Endodermal cell (in vitro differentiated cells): ENCODE data around the gene CH25H. TPM values are rescaled to one million over a fixed set of nuclear protein-coding genes. Genes with fewer than 3 reads are reported as not detected.

Source experiments
- DNase-seq: peaks from one replicate; pipeline ENCODE4 v3.0.0-alpha.2; 2017
- H3K27ac ChIP-seq: 2 replicates; pipeline ENCODE4 v1.5.1; 2013; ENCODE audit warnings: mild to moderate bottlenecking, low read depth, low read length, moderate library complexity
- H3K27me3 ChIP-seq: 2 replicates; pipeline ENCODE4 v1.6.1; 2013; ENCODE audit warnings: mild to moderate bottlenecking, low read length, moderate library complexity; ENCODE audit not compliant: insufficient read depth, control insufficient read depth, poor library complexity, severe bottlenecking
- H3K36me3 ChIP-seq: 2 replicates; pipeline ENCODE4 v1.7.0; 2013; ENCODE audit warnings: mild to moderate bottlenecking, low read length, moderate library complexity; ENCODE audit not compliant: control insufficient read depth, insufficient read depth
- H3K4me1 ChIP-seq: one replicate; pipeline ENCODE4 v1.7.0; 2013; ENCODE audit warnings: low read length; ENCODE audit not compliant: control insufficient read depth, insufficient read depth
- H3K4me3 ChIP-seq: 2 replicates; pipeline ENCODE4 v1.5.1; 2013; ENCODE audit warnings: mild to moderate bottlenecking, low read length, moderate library complexity
- H3K9ac ChIP-seq: 2 replicates; pipeline ENCODE4 v1.6.1; 2013; ENCODE audit warnings: mild to moderate bottlenecking, low read length, moderate library complexity; ENCODE audit not compliant: poor library complexity, severe bottlenecking; ENCODE audit errors: extremely low read depth
- H3K9me3 ChIP-seq: 2 replicates; pipeline ENCODE4 v1.6.1; 2013; ENCODE audit warnings: mild to moderate bottlenecking, low read length, moderate library complexity; ENCODE audit not compliant: control insufficient read depth
- H3K27ac Mint-ChIP-seq: 2 replicates; pipeline ENCODE4 v1.8.0; 2020; ENCODE audit warnings: mixed read lengths
- H3K27me3 Mint-ChIP-seq: 2 replicates; pipeline ENCODE4 v1.8.0; 2021; ENCODE audit warnings: mild to moderate bottlenecking, mixed read lengths; ENCODE audit not compliant: insufficient read depth
- H3K36me3 Mint-ChIP-seq: 2 replicates; pipeline ENCODE4 v1.8.0; 2020; ENCODE audit warnings: low read depth, mixed read lengths
- H3K4me1 Mint-ChIP-seq: 2 replicates; pipeline ENCODE4 v1.8.0; 2020; ENCODE audit warnings: mixed read lengths
- H3K4me3 Mint-ChIP-seq: 2 replicates; pipeline ENCODE4 v1.8.0; 2020; ENCODE audit warnings: mild to moderate bottlenecking, moderate library complexity, mixed read lengths
- H3K9me3 Mint-ChIP-seq: 2 replicates; pipeline ENCODE4 v1.8.0; 2020; ENCODE audit warnings: mild to moderate bottlenecking, mixed read lengths
- CTCF ChIP-seq: fragments of 200-600 bp; sonication (generic); conservative IDR thresholded peaks from 2 replicates; pipeline ENCODE4 v1.5.0; 2021; ENCODE audit warnings: antibody characterized with exemption, mild to moderate bottlenecking
- WGBS, 2 experiments: methylation state at CpG; one replicate each; pipeline versions ENCODE4 v1.1.5 to v1.1.7; 2013; ENCODE audit warnings: missing lambda C conversion rate in 2 of 2, mixed read lengths in 1 of 2; ENCODE audit not compliant: insufficient coverage in 1 of 2, insufficient read length in 1 of 2; 5-methylcytosine and 5-hydroxymethylcytosine counted together
- total RNA-seq, 2 donors: library from RNA; stranded (reverse); fragmentation: NEBNext Ultra II Directional in 1 of 2; extraction: Animal tissue kit (Norgen Biotek cat#: 25700) in 1 of 2; gene quantifications; 2 replicates in 1 of 2; 3 replicates in 1 of 2; pipeline ENCODE4 v1.2.1, GENCODE V29; 2021

Gene CH25H
- total RNA-seq, 2 donors from 2014 or later = not detected

GRCh38 chr10:89233033-89233432 lies 25.9 kb upstream of the CH25H start:
- no peak overlapping the region for H3K27ac Mint-ChIP-seq
- H3K4me3 ChIP-seq = no peak overlapping the region
- DNase-seq = no peak
- peaks cover 12% of the 10 kb centered on the region for H3K4me1 Mint-ChIP-seq
- WGBS, 2 experiments = 88 to 96% methylated on average over 2 of the region's 2 CpGs
- peaks cover 7% of the 10 kb centered on the region for H3K27me3 ChIP-seq
- peaks cover 13% of the 10 kb centered on the region for H3K9me3 ChIP-seq
- H3K4me3 Mint-ChIP-seq = no peak overlapping the region
- H3K27me3 Mint-ChIP-seq = peaks cover 10% of the 10 kb centered on the region
- peaks cover 11% of the 10 kb centered on the region for H3K36me3 Mint-ChIP-seq
- no peak for TF ChIP-seq CTCF
- H3K9me3 Mint-ChIP-seq = peaks cover 8% of the 10 kb centered on the region
- no peak overlapping the region for H3K27ac ChIP-seq
- peaks cover 4% of the 10 kb centered on the region for H3K4me1 ChIP-seq
- H3K9ac ChIP-seq = no peak overlapping the region
- no peaks in the 10 kb centered on the region for H3K36me3 ChIP-seq

- Histone ChIP-seq H3K9me3 (peaks cover 35% of the 10 kb centered on the region), H3K27ac (no peak overlapping the region), H3K27me3 (no peaks in the 10 kb centered on the region), H3K4me1 (no peaks in the 10 kb centered on the region), H3K4me3 (peak overlapping the region; percentile 1), H3K36me3 (peaks cover 7% of the 10 kb centered on the region), H3K9ac (no peak overlapping the region)
- no peak overlapping the region for H3K4me3 Mint-ChIP-seq
- no peaks in the 10 kb centered on the region for H3K27me3 Mint-ChIP-seq
- TF ChIP-seq CTCF = no peak
- peaks cover 24% of the 10 kb centered on the region for H3K9me3 Mint-ChIP-seq
- DNase-seq = no peak
- peaks cover 11% of the 10 kb centered on the region for H3K4me1 Mint-ChIP-seq
- peaks cover 25% of the 10 kb centered on the region for H3K36me3 Mint-ChIP-seq
- no peak overlapping the region for H3K27ac Mint-ChIP-seq
Observed at GRCh38 chr10:89228962-89229361, 21.8 kb upstream of the CH25H start.

- H3K9ac ChIP-seq = no peak overlapping the region
- Mint-ChIP-seq H3K36me3 (peaks cover 25% of the 10 kb centered on the region), H3K4me1 (peaks cover 11% of the 10 kb centered on the region), H3K9me3 (peaks cover 24% of the 10 kb centered on the region), H3K27me3 (no peaks in the 10 kb centered on the region), H3K27ac (no peak overlapping the region), H3K4me3 (no peak overlapping the region)
- H3K27me3 ChIP-seq = no peaks in the 10 kb centered on the region
- peaks cover 7% of the 10 kb centered on the region for H3K36me3 ChIP-seq
- peaks cover 35% of the 10 kb centered on the region for H3K9me3 ChIP-seq
- TF ChIP-seq CTCF = no peak
- no peak for DNase-seq
- H3K4me1 ChIP-seq = no peaks in the 10 kb centered on the region
- no peak overlapping the region for H3K27ac ChIP-seq
- H3K4me3 ChIP-seq = no peak overlapping the region
- 92 to 100% methylated on average over 2 to 3 of the region's 3 CpGs for WGBS, 2 experiments
Observed at GRCh38 chr10:89228146-89228545, 21.0 kb upstream of the CH25H start.
